Esophagus squamous epithelium (tissue), 4 donors: Measurements from ENCODE around the gene KCNJ6.

Source experiments
- POLR2A ChIP-seq, 4 donors: fragments of 450-650 bp; IDR thresholded peaks; one replicate each; pipeline ENCODE4 v1.6.1; 2017; ENCODE audit warnings: antibody characterized with exemption in 4 of 4, mild to moderate bottlenecking in 4 of 4, moderate library complexity in 3 of 4
- TF ChIP-seq, protein P1 (sequence below), 6 experiments: fragments of 450-650 bp in 4 of 6; fragments of 200-600 bp in 2 of 6; sonication (generic) in 2 of 6; IDR thresholded peaks; one replicate each; pipeline ENCODE4 v1.5.1; 2016 to 2019; ENCODE audit warnings: antibody characterized with exemption in 6 of 6, mild to moderate bottlenecking in 4 of 6, moderate library complexity in 4 of 6

DNA sequence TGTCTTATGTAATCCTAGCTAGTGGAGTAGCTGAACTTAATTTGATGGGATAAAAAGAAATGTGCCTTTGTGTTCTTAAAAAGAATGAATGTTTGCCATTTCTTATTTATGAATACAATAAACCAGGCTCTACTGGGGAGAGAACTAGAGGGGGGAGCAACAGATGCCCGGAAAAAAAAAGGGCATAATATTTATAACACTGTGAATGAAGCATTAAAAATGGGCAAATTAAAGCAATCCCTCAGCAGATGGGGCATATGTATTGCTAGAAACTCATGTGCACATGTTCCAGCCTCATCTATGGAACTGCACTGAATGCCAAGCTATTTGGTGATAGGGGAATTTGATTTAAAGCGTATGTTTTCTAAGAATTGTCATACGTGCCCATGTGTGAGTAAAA lies 42.3 kb upstream of the KCNJ6 start:
- TF ChIP-seq POLR2A (IDR thresholded peaks at IDR 0.05), result no peak
- TF ChIP-seq, protein P1, sequence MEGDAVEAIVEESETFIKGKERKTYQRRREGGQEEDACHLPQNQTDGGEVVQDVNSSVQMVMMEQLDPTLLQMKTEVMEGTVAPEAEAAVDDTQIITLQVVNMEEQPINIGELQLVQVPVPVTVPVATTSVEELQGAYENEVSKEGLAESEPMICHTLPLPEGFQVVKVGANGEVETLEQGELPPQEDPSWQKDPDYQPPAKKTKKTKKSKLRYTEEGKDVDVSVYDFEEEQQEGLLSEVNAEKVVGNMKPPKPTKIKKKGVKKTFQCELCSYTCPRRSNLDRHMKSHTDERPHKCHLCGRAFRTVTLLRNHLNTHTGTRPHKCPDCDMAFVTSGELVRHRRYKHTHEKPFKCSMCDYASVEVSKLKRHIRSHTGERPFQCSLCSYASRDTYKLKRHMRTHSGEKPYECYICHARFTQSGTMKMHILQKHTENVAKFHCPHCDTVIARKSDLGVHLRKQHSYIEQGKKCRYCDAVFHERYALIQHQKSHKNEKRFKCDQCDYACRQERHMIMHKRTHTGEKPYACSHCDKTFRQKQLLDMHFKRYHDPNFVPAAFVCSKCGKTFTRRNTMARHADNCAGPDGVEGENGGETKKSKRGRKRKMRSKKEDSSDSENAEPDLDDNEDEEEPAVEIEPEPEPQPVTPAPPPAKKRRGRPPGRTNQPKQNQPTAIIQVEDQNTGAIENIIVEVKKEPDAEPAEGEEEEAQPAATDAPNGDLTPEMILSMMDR (IDR thresholded peaks at IDR 0.05), result no peak
